ENCODE measurements around the gene PLK4.
"Not testable (repeated sequence)": the region's sequence is repeated elsewhere in the genome, so short reads cannot be mapped to it uniquely, and the experiment has no call there.

Gene PLK4

GRCh38 chr4:127917151-127917550 is 36.5 kb downstream of the PLK4 start:
- no peak for DNase-seq

GRCh38 chr4:127920521-127920920 is 39.8 kb downstream of the PLK4 start:
- no peak for DNase-seq

- DNase-seq = no peak
Measured at GRCh38 chr4:127922226-127922625, 41.5 kb downstream of the PLK4 start.

GRCh38 chr4:127925720-127926119 is 45.0 kb downstream of the PLK4 start:
- not testable (repeated sequence) for DNase-seq

- no peak for DNase-seq
Measured at GRCh38 chr4:127930175-127930574, 49.5 kb downstream of the PLK4 start.

- DNase-seq = not testable (repeated sequence)
Measured at GRCh38 chr4:127931836-127932235, 51.1 kb downstream of the PLK4 start.

- DNase-seq = no peak
Measured at GRCh38 chr4:127936974-127937373, 56.3 kb downstream of the PLK4 start.

Measured in activated CD8-positive, alpha-beta memory T cell treated with anti-CD3 and anti-CD28 coated beads for 24 hours (primary cell).